WTC11 (cell line): ENCODE results near the gene RESP18. TPM values are rescaled to one million over a fixed set of nuclear protein-coding genes. Genes with fewer than 3 reads are reported as not detected.

Source experiments
- CBFB ChIP-seq: sonication (generic); formaldehyde crosslinking; IDR thresholded peaks from 2 replicates; pipeline ENCODE4 v1.8.1; 2022; ENCODE audit warnings: mild to moderate bottlenecking, low read depth, missing genetic modification reagents
- FOXJ3 ChIP-seq: sonication (generic); formaldehyde crosslinking; IDR thresholded peaks from 2 replicates; pipeline ENCODE4 v1.9.0; 2021; ENCODE audit warnings: missing genetic modification reagents, mild to moderate bottlenecking, borderline replicate concordance
- GTF2I ChIP-seq: fragments of 250-450 bp; sonication (Bioruptor Pico); conservative IDR thresholded peaks from 2 replicates; pipeline ENCODE4 v1.4.0; 2021; ENCODE audit warnings: mild to moderate bottlenecking
- MYBL2 ChIP-seq: sonication (generic); formaldehyde crosslinking; IDR thresholded peaks from 2 replicates; pipeline ENCODE4 v1.8.1; 2023; ENCODE audit warnings: mild to moderate bottlenecking, moderate library complexity, missing genetic modification reagents
- NFE2L1 ChIP-seq: sonication (generic); formaldehyde crosslinking; IDR thresholded peaks from 2 replicates; pipeline ENCODE4 v1.8.1; 2023; ENCODE audit warnings: missing genetic modification reagents
- NFYB ChIP-seq: sonication (generic); formaldehyde crosslinking; conservative IDR thresholded peaks from 2 replicates; pipeline ENCODE4 v1.8.0; 2022; ENCODE audit warnings: low read depth, missing genetic modification reagents
- NR1H2 ChIP-seq: sonication (generic); formaldehyde crosslinking; IDR thresholded peaks from 2 replicates; pipeline ENCODE4 v1.9.0; 2021; ENCODE audit warnings: mild to moderate bottlenecking, moderate library complexity, missing genetic modification reagents
- NR2C2 ChIP-seq: sonication (generic); formaldehyde crosslinking; IDR thresholded peaks from 2 replicates; pipeline ENCODE4 v1.8.0; 2022; ENCODE audit warnings: mild to moderate bottlenecking, missing genetic modification reagents
- NR3C1 ChIP-seq: sonication (generic); formaldehyde crosslinking; conservative IDR thresholded peaks from 2 replicates; pipeline ENCODE4 v1.8.1; 2023; ENCODE audit warnings: low read depth, mild to moderate bottlenecking, missing genetic modification reagents
- PRRX2 ChIP-seq: fragments of 250-450 bp; sonication (Bioruptor Pico); IDR thresholded peaks from 2 replicates; pipeline ENCODE4 v1.8.0; 2021; ENCODE audit warnings: mild to moderate bottlenecking
- SMAD3 ChIP-seq: sonication (generic); formaldehyde crosslinking; IDR thresholded peaks from 2 replicates; pipeline ENCODE4 v1.8.0; 2022; ENCODE audit warnings: missing genetic modification reagents, mild to moderate bottlenecking, borderline replicate concordance
- SOX15 ChIP-seq: fragments of 250-450 bp; sonication (Bioruptor Pico); IDR thresholded peaks from 2 replicates; pipeline ENCODE4 v1.9.0; 2021; ENCODE audit warnings: mild to moderate bottlenecking
- TP53 ChIP-seq: sonication (generic); formaldehyde crosslinking; IDR thresholded peaks from 2 replicates; pipeline ENCODE4 v1.8.1; 2023; ENCODE audit warnings: mild to moderate bottlenecking, missing genetic modification reagents
- ZNF138 ChIP-seq: sonication (generic); formaldehyde crosslinking; conservative IDR thresholded peaks from 2 replicates; pipeline ENCODE4 v1.8.1; 2022; ENCODE audit warnings: mild to moderate bottlenecking, moderate library complexity, missing genetic modification reagents
- total RNA-seq: library from RNA; stranded (reverse); gene quantifications from 3 replicates; pipeline ENCODE4 v1.2.3, GENCODE V29; 2021
- TF ChIP-seq, protein P1 (sequence below): fragments of 250-450 bp; sonication (Bioruptor Pico); IDR thresholded peaks from 2 replicates; pipeline ENCODE4 v1.9.0; 2021; ENCODE audit warnings: moderate library complexity, mild to moderate bottlenecking, inconsistent platforms, borderline replicate concordance
- TF ChIP-seq, protein P2 (sequence below): sonication (generic); formaldehyde crosslinking; IDR thresholded peaks from 2 replicates; pipeline ENCODE4 v1.8.0; 2022; ENCODE audit warnings: mild to moderate bottlenecking, missing genetic modification reagents
- TF ChIP-seq, protein P3 (sequence below): fragments of 250-450 bp; sonication (Bioruptor Pico); IDR thresholded peaks from 2 replicates; pipeline ENCODE4 v2.1.2; 2022; ENCODE audit warnings: mild to moderate bottlenecking, moderate library complexity
- TF ChIP-seq, protein P4 (sequence below): sonication (generic); formaldehyde crosslinking; conservative IDR thresholded peaks from 2 replicates; pipeline ENCODE4 v1.8.1; 2023; ENCODE audit warnings: mild to moderate bottlenecking, low read depth, missing genetic modification reagents, moderate library complexity
- TF ChIP-seq, protein P5 (sequence below): sonication (generic); formaldehyde crosslinking; IDR thresholded peaks from 2 replicates; pipeline ENCODE4 v1.8.0; 2022; ENCODE audit warnings: mild to moderate bottlenecking, missing genetic modification reagents
- TF ChIP-seq, protein P6 (sequence below): sonication (generic); formaldehyde crosslinking; IDR thresholded peaks from 2 replicates; pipeline ENCODE4 v1.8.1; 2023; ENCODE audit warnings: mild to moderate bottlenecking, missing genetic modification reagents, moderate library complexity
- TF ChIP-seq, protein P7 (sequence below): sonication (generic); formaldehyde crosslinking; IDR thresholded peaks from 2 replicates; pipeline ENCODE4 v1.8.0; 2023; ENCODE audit warnings: mild to moderate bottlenecking, missing genetic modification reagents
- TF ChIP-seq, protein P8 (sequence below): sonication (generic); formaldehyde crosslinking; conservative IDR thresholded peaks from 2 replicates; pipeline ENCODE4 v1.8.1; 2022; ENCODE audit warnings: mild to moderate bottlenecking, missing genetic modification reagents
- TF ChIP-seq, protein P9 (sequence below): sonication (generic); formaldehyde crosslinking; IDR thresholded peaks from 2 replicates; pipeline ENCODE4 v1.8.1; 2023; ENCODE audit warnings: mild to moderate bottlenecking, missing genetic modification reagents

The RESP18 gene
- total RNA-seq, 1 experiment from 2014 or later, result not detected

DNA sequence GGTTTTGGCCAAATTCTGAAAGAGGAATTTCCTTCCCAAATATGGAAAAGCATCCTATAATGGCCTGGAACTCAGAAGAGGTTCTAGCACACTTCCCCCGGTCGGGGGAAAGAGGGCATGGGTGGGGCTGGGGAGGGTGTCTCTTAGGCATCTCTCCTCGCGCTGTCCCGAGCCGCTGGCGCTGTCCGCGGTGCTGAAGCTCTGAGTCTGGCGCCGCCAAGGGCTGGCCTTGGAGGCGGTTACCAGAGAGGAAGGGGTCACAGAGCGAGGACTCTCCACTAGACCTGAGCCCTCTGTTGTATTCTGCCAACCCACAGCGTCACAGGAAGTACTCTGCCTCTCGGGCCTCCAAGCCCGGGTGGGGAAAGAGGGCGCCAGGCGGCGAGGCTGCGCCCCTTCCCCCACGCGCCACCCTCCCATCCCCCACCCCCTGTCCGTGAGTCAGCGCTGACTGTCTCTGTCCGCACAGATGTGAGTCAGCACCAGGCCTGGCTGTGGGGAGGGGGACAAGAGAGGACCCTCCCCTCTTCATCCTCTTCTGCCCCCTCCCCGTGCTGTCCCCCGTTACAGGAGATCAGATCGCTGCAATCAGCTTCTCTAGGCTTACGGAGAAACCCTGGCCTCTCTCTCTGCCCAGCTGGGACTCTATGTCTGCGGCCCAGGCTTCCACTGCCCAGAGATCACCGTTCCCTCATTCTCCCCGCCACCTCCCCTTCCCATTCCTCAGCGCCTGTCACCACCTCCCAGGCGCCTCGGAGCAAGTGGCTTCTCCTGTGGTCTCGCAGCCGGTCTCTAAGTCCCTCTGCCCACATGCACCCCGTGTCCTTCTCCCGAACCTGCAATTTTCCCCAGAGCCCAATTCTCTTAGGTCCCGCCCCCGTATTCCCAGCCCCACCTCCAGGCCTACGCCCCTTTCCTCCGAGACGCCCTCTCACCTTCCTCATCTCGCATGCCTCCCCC lies 24.1 kb downstream of the RESP18 start (continued):
- TF ChIP-seq, protein P1, sequence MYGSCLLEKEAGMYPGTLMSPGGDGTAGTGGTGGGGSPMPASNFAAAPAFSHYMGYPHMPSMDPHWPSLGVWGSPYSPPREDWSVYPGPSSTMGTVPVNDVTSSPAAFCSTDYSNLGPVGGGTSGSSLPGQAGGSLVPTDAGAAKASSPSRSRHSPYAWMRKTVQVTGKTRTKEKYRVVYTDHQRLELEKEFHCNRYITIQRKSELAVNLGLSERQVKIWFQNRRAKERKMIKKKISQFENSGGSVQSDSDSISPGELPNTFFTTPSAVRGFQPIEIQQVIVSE (CRISPR knock-in tag), result no peak
- TF ChIP-seq, protein P2, sequence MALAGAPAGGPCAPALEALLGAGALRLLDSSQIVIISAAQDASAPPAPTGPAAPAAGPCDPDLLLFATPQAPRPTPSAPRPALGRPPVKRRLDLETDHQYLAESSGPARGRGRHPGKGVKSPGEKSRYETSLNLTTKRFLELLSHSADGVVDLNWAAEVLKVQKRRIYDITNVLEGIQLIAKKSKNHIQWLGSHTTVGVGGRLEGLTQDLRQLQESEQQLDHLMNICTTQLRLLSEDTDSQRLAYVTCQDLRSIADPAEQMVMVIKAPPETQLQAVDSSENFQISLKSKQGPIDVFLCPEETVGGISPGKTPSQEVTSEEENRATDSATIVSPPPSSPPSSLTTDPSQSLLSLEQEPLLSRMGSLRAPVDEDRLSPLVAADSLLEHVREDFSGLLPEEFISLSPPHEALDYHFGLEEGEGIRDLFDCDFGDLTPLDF (CRISPR knock-in tag), result 0 out of 2 replicates have a peak, but pooled peaks have one; percentile 67
- TF ChIP-seq, protein P3, sequence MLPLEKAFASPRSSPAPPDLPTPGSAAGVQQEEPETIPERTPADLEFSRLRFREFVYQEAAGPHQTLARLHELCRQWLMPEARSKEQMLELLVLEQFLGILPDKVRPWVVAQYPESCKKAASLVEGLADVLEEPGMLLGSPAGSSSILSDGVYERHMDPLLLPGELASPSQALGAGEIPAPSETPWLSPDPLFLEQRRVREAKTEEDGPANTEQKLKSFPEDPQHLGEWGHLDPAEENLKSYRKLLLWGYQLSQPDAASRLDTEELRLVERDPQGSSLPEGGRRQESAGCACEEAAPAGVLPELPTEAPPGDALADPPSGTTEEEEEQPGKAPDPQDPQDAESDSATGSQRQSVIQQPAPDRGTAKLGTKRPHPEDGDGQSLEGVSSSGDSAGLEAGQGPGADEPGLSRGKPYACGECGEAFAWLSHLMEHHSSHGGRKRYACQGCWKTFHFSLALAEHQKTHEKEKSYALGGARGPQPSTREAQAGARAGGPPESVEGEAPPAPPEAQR (CRISPR knock-in tag), result no peak
- TF ChIP-seq CBFB (CRISPR knock-in tag), result peak; percentile 71; the same call in 1 of the 2 replicates
- TF ChIP-seq MYBL2, result peak; percentile 80
- TF ChIP-seq NFYB (CRISPR knock-in tag), result no peak
- TF ChIP-seq NR1H2 (CRISPR knock-in tag), result no peak
- TF ChIP-seq, protein P4, sequence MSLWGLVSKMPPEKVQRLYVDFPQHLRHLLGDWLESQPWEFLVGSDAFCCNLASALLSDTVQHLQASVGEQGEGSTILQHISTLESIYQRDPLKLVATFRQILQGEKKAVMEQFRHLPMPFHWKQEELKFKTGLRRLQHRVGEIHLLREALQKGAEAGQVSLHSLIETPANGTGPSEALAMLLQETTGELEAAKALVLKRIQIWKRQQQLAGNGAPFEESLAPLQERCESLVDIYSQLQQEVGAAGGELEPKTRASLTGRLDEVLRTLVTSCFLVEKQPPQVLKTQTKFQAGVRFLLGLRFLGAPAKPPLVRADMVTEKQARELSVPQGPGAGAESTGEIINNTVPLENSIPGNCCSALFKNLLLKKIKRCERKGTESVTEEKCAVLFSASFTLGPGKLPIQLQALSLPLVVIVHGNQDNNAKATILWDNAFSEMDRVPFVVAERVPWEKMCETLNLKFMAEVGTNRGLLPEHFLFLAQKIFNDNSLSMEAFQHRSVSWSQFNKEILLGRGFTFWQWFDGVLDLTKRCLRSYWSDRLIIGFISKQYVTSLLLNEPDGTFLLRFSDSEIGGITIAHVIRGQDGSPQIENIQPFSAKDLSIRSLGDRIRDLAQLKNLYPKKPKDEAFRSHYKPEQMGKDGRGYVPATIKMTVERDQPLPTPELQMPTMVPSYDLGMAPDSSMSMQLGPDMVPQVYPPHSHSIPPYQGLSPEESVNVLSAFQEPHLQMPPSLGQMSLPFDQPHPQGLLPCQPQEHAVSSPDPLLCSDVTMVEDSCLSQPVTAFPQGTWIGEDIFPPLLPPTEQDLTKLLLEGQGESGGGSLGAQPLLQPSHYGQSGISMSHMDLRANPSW, result no peak
- TF ChIP-seq, protein P5, sequence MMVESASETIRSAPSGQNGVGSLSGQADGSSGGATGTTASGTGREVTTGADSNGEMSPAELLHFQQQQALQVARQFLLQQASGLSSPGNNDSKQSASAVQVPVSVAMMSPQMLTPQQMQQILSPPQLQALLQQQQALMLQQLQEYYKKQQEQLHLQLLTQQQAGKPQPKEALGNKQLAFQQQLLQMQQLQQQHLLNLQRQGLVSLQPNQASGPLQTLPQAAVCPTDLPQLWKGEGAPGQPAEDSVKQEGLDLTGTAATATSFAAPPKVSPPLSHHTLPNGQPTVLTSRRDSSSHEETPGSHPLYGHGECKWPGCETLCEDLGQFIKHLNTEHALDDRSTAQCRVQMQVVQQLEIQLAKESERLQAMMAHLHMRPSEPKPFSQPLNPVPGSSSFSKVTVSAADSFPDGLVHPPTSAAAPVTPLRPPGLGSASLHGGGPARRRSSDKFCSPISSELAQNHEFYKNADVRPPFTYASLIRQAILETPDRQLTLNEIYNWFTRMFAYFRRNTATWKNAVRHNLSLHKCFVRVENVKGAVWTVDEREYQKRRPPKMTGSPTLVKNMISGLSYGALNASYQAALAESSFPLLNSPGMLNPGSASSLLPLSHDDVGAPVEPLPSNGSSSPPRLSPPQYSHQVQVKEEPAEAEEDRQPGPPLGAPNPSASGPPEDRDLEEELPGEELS (CRISPR knock-in tag), result peak; percentile 97
- TF ChIP-seq, protein P6, sequence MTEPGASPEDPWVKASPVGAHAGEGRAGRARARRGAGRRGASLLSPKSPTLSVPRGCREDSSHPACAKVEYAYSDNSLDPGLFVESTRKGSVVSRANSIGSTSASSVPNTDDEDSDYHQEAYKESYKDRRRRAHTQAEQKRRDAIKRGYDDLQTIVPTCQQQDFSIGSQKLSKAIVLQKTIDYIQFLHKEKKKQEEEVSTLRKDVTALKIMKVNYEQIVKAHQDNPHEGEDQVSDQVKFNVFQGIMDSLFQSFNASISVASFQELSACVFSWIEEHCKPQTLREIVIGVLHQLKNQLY (CRISPR knock-in tag), result no peak; the same call in 1 of the 2 replicates
- TF ChIP-seq ZNF138 (CRISPR knock-in tag), result no peak
- TF ChIP-seq, protein P7, sequence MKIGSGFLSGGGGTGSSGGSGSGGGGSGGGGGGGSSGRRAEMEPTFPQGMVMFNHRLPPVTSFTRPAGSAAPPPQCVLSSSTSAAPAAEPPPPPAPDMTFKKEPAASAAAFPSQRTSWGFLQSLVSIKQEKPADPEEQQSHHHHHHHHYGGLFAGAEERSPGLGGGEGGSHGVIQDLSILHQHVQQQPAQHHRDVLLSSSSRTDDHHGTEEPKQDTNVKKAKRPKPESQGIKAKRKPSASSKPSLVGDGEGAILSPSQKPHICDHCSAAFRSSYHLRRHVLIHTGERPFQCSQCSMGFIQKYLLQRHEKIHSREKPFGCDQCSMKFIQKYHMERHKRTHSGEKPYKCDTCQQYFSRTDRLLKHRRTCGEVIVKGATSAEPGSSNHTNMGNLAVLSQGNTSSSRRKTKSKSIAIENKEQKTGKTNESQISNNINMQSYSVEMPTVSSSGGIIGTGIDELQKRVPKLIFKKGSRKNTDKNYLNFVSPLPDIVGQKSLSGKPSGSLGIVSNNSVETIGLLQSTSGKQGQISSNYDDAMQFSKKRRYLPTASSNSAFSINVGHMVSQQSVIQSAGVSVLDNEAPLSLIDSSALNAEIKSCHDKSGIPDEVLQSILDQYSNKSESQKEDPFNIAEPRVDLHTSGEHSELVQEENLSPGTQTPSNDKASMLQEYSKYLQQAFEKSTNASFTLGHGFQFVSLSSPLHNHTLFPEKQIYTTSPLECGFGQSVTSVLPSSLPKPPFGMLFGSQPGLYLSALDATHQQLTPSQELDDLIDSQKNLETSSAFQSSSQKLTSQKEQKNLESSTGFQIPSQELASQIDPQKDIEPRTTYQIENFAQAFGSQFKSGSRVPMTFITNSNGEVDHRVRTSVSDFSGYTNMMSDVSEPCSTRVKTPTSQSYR (CRISPR knock-in tag), result peak; percentile 92
- TF ChIP-seq NR3C1, result no peak
- TF ChIP-seq NR2C2 (CRISPR knock-in tag), result no peak
- TF ChIP-seq, protein P8, sequence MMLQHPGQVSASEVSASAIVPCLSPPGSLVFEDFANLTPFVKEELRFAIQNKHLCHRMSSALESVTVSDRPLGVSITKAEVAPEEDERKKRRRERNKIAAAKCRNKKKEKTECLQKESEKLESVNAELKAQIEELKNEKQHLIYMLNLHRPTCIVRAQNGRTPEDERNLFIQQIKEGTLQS, result no peak
- no peak for TF ChIP-seq FOXJ3 (CRISPR knock-in tag)
- TF ChIP-seq, protein P9, sequence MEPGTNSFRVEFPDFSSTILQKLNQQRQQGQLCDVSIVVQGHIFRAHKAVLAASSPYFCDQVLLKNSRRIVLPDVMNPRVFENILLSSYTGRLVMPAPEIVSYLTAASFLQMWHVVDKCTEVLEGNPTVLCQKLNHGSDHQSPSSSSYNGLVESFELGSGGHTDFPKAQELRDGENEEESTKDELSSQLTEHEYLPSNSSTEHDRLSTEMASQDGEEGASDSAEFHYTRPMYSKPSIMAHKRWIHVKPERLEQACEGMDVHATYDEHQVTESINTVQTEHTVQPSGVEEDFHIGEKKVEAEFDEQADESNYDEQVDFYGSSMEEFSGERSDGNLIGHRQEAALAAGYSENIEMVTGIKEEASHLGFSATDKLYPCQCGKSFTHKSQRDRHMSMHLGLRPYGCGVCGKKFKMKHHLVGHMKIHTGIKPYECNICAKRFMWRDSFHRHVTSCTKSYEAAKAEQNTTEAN (CRISPR knock-in tag), result peak; percentile 78; the same call in 1 of the 2 replicates
- TF ChIP-seq SOX15, result no peak
- TF ChIP-seq TP53 (CRISPR knock-in tag), result peak; percentile 65
- no peak for TF ChIP-seq PRRX2 (CRISPR knock-in tag)
- no peak for TF ChIP-seq GTF2I
- TF ChIP-seq SMAD3 (CRISPR knock-in tag), result peak; percentile 95; the same call in 1 of the 2 replicates
- peak; percentile 81 for TF ChIP-seq NFE2L1 (CRISPR knock-in tag)
